SK-N-SH (cell line): ENCODE results near the gene POU6F2.

Experiments used
- EZH2phosphoT487 ChIP-seq: fragments of 200-600 bp; sonication (generic); IDR thresholded peaks from 2 replicates; pipeline ENCODE4 v1.6.1; 2017; ENCODE audit warnings: low read depth, mixed run types, mild to moderate bottlenecking, antibody characterized with exemption, moderate library complexity, borderline replicate concordance
- FOSL2 ChIP-seq: IDR thresholded peaks from 2 replicates; pipeline ENCODE4 v1.4.0; 2012; ENCODE audit warnings: low read depth, mild to moderate bottlenecking, moderate library complexity, borderline replicate concordance
- GATA2 ChIP-seq: sonication (generic); formaldehyde crosslinking; IDR thresholded peaks from 2 replicates; pipeline ENCODE4 v1.5.0; 2020; ENCODE audit warnings: mild to moderate bottlenecking, missing genetic modification reagents
- JUND ChIP-seq: IDR thresholded peaks from 2 replicates; pipeline ENCODE4 v1.4.0; 2012
- MXI1 ChIP-seq: IDR thresholded peaks from 2 replicates; pipeline ENCODE4 v1.6.1; 2012; ENCODE audit warnings: mild to moderate bottlenecking, low read depth, low read length, improper control_type of control experiment
- POLR2AphosphoS5 ChIP-seq: IDR thresholded peaks from 2 replicates; pipeline ENCODE4 v1.6.1; 2012; ENCODE audit warnings: low read depth, low read length
- RFX5 ChIP-seq: IDR thresholded peaks from 2 replicates; pipeline ENCODE4 v1.6.1; 2012; ENCODE audit warnings: mild to moderate bottlenecking, improper control_type of control experiment, low read length
- SIN3A ChIP-seq: IDR thresholded peaks from 2 replicates; pipeline ENCODE4 v1.6.1; 2012; ENCODE audit warnings: low read depth, mild to moderate bottlenecking, low read length, moderate library complexity, borderline replicate concordance
- SMC3 ChIP-seq: IDR thresholded peaks from 2 replicates; pipeline ENCODE4 v1.6.1; 2012; ENCODE audit warnings: low read depth, low read length, improper control_type of control experiment
- YY1 ChIP-seq: IDR thresholded peaks from 2 replicates; pipeline ENCODE4 v1.4.0; 2012; ENCODE audit warnings: low read depth, mild to moderate bottlenecking
- TF ChIP-seq, protein P1 (sequence below): fragments of 200-600 bp; sonication (generic); IDR thresholded peaks from 2 replicates; pipeline ENCODE4 v1.6.1; 2017; ENCODE audit warnings: antibody characterized with exemption, mild to moderate bottlenecking, moderate library complexity
- TF ChIP-seq, protein P2 (sequence below): fragments of 150-350 bp; IDR thresholded peaks from 2 replicates; pipeline ENCODE4 v1.6.1; 2017; ENCODE audit warnings: antibody characterized with exemption, low read length, low read depth, borderline replicate concordance

DNA sequence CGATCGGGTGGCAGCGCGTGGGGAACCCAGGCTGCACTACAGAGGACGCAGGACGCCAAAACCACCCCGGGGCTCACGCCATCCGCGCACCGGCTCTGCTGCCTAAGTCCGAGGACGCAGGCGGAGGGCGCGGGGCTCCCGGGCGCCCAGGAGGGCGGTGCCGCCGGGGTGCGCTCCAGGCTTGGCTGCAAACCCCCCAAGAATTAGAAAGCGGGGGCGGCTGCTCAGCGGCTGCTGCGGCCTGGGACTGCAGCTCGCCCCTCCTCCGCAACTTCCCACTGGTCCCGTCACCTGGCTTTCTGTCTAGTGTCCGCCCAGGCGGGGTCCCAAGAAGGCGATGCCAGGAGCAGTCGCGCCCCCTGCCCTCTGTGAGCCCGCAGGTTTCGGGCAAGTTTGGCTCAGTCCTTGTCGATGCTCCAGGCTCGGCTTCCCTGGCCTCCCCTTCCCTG is 1.7 kb upstream of the POU6F2 start:
- TF ChIP-seq, protein P1, sequence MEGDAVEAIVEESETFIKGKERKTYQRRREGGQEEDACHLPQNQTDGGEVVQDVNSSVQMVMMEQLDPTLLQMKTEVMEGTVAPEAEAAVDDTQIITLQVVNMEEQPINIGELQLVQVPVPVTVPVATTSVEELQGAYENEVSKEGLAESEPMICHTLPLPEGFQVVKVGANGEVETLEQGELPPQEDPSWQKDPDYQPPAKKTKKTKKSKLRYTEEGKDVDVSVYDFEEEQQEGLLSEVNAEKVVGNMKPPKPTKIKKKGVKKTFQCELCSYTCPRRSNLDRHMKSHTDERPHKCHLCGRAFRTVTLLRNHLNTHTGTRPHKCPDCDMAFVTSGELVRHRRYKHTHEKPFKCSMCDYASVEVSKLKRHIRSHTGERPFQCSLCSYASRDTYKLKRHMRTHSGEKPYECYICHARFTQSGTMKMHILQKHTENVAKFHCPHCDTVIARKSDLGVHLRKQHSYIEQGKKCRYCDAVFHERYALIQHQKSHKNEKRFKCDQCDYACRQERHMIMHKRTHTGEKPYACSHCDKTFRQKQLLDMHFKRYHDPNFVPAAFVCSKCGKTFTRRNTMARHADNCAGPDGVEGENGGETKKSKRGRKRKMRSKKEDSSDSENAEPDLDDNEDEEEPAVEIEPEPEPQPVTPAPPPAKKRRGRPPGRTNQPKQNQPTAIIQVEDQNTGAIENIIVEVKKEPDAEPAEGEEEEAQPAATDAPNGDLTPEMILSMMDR, result no peak
- TF ChIP-seq YY1 (no peak), POLR2AphosphoS5 (no peak), SIN3A (no peak), FOSL2 (no peak), EZH2phosphoT487 (no peak), RFX5 (no peak), GATA2 (CRISPR knock-in tag) (no peak), SMC3 (no peak), MXI1 (no peak), JUND (no peak)
- TF ChIP-seq, protein P2, sequence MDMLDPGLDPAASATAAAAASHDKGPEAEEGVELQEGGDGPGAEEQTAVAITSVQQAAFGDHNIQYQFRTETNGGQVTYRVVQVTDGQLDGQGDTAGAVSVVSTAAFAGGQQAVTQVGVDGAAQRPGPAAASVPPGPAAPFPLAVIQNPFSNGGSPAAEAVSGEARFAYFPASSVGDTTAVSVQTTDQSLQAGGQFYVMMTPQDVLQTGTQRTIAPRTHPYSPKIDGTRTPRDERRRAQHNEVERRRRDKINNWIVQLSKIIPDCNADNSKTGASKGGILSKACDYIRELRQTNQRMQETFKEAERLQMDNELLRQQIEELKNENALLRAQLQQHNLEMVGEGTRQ, result no peak
